HG02852 (cell line): ENCODE data around the gene KLHL28.

ENCODE experiments used
- ATAC-seq: cut with Tn5 transposase; IDR thresholded peaks from one replicate; pipeline ENCODE4 v1.9.1; 2021; ENCODE audit warnings: mild to moderate bottlenecking, moderate library complexity; ENCODE audit not compliant: unreplicated experiment

Gene KLHL28

DNA sequence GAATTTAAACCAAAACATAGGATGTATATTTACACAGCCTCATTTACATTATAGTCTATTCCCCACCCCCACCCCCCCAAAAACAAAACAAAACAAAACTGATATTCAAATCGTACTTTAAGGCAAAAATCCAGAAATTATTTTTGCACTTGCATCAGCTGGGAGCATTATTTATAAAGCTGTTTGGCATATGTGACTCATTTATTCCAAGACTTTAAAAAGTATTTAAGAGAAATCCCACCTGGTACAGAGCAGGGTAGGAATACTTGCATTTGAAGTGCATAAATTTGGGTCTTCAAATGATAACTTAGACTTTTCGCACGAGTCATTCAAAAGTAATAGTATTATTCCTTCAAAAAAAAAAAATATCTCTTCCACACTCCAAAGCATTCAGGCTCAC lies 1.1 kb downstream of the KLHL28 start:
- no peak for ATAC-seq

DNA sequence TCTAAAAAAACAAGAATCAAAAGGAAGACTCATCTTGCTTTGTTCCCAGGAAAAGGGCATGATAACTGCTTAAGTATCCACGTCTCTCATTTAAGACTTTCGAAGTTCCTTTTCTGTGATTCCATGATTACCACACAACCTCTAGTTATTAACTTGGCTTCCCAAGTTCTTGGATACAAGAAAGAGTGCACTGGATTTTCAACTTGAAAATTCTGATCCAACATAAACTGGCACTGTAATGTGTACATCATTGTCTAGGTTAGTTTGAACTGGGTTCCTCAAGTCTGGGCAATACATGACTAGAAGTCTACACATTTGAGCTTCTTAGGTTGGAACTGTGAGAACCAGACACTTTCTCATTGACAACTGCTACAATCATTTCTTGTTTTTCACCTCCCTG lies 1.6 kb downstream of the KLHL28 start:
- ATAC-seq = no peak

- no peak for ATAC-seq
Observed at GRCh38 chr14:44959538-44959937, 2.2 kb downstream of the KLHL28 start.

DNA sequence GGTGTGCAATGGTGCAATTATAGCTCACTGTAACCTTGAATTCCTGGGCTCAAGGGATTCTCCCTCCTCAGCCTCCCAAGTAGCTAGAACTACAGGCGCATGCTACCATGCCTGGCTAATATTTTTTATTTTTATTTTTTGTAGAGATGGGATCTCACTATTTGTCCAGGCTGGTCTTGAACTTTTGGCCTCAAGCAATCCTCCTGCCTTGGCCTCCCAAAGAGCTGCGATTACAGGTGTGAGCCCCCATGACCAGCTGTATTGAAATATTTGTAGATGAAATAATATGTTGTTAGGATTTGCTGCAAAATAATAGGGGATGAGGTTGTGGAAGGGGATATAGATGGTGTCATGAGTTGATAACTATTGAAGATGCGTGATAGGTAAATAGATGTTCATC lies 4.9 kb downstream of the KLHL28 start:
- ATAC-seq = no peak

GRCh38 chr14:44955528-44955927 lies 6.2 kb downstream of the KLHL28 start:
- ATAC-seq = no peak

DNA sequence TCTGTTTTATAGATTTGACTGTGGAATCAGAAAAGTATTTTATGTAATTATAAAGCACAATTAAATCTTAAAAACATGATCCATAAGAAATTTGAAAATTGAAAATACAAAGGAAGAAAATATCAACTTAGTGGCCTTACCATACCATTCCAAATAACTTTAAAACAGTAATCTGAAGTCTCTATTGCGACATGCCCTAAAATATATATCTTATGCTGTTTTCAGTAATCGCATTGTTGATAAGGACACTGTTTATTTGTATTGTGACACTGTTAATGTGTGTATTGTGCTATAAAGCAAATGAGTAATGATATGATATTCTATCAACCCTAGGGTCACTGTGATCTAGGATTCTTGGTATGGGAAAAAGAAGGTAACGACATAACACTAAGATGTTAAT lies 7.0 kb downstream of the KLHL28 start:
- ATAC-seq = no peak

GRCh38 chr14:44952391-44953110 lies 9.2 kb downstream of the KLHL28 start:
- ATAC-seq = no peak

DNA sequence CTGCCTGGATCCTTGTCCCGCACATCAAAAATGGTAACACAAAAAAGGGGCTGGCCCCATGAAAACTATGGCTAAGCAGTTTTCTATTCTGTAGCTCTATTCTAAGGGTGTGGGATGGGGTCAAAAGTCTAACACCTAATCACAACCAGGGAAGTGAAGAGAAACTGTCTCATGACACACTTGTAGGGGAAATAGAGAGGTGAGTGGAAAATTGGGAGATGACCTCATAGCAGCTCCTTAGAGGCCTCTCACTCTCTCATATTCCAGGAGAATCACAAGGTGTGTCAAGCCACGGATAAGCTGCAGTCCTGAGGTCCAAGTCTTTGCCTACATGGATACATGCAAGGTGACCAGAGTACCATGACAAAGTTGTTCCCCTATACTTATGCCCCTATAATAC lies 10.7 kb downstream of the KLHL28 start:
- no peak for ATAC-seq

- ATAC-seq = no peak
Observed at GRCh38 chr14:44945264-44945663, 16.5 kb downstream of the KLHL28 start.

DNA sequence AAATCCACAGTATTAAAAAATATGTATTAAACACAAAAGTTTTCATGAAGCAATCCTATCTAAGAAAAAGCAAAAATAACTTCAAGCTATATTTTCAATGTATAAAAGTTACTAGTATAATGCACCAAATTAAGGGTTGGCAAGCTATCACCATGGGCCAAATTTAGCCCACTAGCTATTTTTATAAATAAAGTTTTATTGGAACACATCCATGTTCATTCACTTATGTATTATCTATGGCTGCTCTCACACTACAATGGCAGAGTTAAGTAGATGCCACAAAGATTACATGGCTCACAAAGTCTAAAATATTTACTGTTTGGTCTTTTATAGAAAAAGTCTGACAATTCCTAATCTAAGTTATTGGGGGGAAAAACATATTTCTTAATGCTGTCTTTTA lies 17.6 kb downstream of the KLHL28 start:
- ATAC-seq = no peak

DNA sequence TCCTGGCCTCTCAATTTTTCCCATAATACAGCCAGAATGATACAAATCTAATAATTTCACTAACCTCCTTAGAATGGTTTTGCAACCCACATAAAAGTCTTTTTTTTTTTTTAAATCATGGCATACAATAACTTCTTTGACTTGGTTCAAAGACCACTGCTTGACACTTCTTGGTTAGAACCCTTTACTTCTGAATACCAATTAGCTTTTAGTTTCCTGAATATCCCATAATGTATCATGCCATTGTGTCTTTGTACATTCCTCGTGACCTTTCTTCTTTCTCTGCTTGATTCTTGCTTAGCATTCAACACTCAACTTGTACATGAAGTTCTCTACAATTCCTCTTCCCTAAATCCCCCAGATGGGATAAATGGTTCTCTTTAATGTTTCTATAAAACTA lies 19.3 kb downstream of the KLHL28 start:
- ATAC-seq = no peak

DNA sequence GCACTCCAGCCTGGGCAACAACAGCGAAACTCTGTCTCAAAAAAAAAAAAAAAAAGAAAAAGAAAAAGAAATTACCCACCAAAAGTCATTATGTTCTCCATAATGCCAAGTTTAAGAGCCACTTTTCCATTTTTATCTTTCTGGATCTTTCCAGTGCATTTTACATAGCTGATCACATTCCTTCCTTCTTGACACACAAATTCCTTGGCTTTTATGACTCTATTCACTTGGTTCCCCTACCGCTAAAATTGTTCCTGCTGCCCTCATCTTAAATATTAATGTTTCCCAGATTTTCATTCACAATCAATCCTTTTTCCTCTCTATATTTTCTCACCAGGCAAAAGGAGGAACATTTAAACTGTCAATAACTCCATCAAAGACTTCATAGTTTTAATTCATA lies 20.2 kb downstream of the KLHL28 start:
- ATAC-seq = no peak

DNA sequence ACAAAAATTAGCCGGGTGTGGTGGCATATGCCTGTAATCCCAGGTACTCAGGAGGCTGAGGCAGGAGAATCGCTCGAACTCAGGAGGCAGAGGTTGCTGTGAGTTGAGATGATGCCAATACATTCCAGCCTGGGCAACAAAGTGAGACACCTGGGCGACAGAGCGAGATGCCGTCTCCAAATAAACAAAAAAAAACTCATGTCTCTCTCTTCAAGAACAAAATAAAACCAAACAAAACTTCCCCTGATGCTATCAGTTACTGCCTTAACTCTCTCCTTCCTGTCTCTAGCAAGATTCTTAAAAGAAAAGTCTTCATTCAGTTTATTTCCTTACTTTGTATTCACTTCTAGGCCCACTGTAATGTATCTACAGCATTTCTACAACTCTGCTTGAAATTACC lies 20.8 kb downstream of the KLHL28 start:
- ATAC-seq = no peak

DNA sequence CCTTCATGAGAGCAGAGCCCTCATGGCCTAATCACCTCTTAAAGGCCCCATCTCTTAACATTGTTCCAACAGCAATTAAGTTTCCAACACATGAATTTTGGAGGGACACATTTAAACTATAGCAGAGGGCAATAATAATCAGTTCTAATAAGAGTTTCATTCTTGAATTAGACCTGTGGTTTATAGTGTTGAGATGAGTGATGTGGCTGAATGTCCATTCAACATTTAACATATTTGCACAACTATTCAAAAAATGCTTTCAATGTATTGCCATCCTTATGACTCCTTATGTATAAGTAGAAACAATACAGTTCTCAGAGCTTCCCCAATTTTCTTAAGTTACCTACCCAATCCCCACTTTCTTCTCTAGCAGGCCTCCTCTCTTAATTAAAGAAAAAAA lies 21.5 kb downstream of the KLHL28 start:
- ATAC-seq = no peak

- ATAC-seq = no peak
Observed at GRCh38 chr14:44937547-44937946, 24.2 kb downstream of the KLHL28 start.

GRCh38 chr14:44935155-44935554 lies 26.6 kb downstream of the KLHL28 start:
- ATAC-seq = no peak

- ATAC-seq = no peak
Observed at GRCh38 chr14:44928793-44929192, 33.0 kb downstream of the KLHL28 start.

GRCh38 chr14:44914849-44915248 lies 46.9 kb downstream of the KLHL28 start:
- no peak for ATAC-seq

GRCh38 chr14:44912041-44912869 lies 49.5 kb downstream of the KLHL28 start:
- no peak for ATAC-seq

DNA sequence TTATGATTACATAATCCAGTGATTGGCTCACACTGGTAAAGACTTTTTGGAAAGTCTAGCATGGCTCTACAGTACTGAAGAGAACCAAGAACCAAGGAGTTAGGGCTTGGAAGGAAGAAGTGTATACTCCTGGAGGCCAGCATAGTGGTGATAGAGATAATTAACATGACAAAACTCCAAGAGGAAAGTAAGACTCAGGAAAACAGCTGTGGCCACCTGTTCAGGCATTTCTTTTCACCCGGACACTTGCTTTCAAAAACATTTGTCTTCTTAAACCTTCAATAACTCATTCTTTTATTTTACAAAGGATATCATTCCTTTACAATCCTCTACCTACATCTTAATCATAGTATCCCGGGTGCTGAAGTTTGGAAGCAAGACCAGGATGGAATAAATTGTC lies 50.9 kb downstream of the KLHL28 start:
- ATAC-seq = no peak

GRCh38 chr14:44901696-44902095 lies 60.1 kb downstream of the KLHL28 start:
- ATAC-seq = no peak

DNA sequence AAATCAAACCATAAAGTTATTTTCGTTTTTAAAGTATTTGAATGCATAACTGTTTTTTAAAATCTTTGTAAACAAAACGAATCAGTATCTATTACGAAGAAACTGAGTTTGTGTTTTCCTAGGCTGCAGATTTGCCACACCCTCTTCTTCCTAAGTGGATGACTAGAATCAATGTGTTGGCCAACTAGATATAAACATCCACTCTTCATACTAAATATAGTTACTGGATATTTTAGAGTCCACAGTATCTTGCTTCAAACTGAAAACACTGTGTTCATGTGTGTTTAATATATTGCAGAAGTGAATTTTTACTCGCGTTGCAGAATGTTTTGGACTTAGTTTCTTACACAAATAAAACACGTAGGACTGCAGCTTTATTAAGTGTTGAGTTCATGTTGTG lies 63.2 kb downstream of the KLHL28 start:
- no peak for ATAC-seq

- ATAC-seq = no peak
Observed at GRCh38 chr14:44897845-44898151, 63.9 kb downstream of the KLHL28 start.
